Trophoblast cell (in vitro differentiated cells and primary cell): Measurements from ENCODE around the gene DNTTIP2.

Experiments used
- DNase-seq, 2 donors: peaks; one replicate each; pipeline ENCODE4 v3.0.0-alpha.2; 2016
- H2AFZ ChIP-seq: 2 replicates; pipeline ENCODE4 v1.6.1; 2013; ENCODE audit warnings: low read length, moderate library complexity, mild to moderate bottlenecking; ENCODE audit not compliant: insufficient read depth, poor library complexity
- H2AK5ac ChIP-seq: 2 replicates; pipeline ENCODE4 v1.6.1; 2013; ENCODE audit warnings: mild to moderate bottlenecking, low read length
- H2BK120ac ChIP-seq: 2 replicates; pipeline ENCODE4 v1.6.1; 2013; ENCODE audit warnings: low read length, mild to moderate bottlenecking, moderate library complexity; ENCODE audit not compliant: insufficient read depth, poor library complexity
- H2BK12ac ChIP-seq: 2 replicates; pipeline ENCODE4 v1.6.1; 2013; ENCODE audit warnings: mild to moderate bottlenecking, low read length, moderate library complexity
- H2BK5ac ChIP-seq: 2 replicates; pipeline ENCODE4 v1.6.1; 2013; ENCODE audit warnings: low read length, low read depth, moderate library complexity, mild to moderate bottlenecking; ENCODE audit not compliant: poor library complexity
- H3K14ac ChIP-seq: 2 replicates; pipeline ENCODE4 v1.6.1; 2013; ENCODE audit warnings: mild to moderate bottlenecking, low read length
- H3K18ac ChIP-seq: 2 replicates; pipeline ENCODE4 v1.6.1; 2013; ENCODE audit warnings: mild to moderate bottlenecking, low read length
- H3K23ac ChIP-seq: 2 replicates; pipeline ENCODE4 v1.6.1; 2013; ENCODE audit warnings: low read length
- H3K27ac ChIP-seq: 2 replicates; pipeline ENCODE4 v1.5.1; 2013; ENCODE audit warnings: low read depth, mild to moderate bottlenecking, inconsistent platforms, low read length, moderate library complexity
- H3K27me3 ChIP-seq: 2 replicates; pipeline ENCODE4 v1.6.1; 2013; ENCODE audit warnings: inconsistent platforms, mild to moderate bottlenecking, low read length, moderate library complexity; ENCODE audit not compliant: insufficient read depth
- H3K36me3 ChIP-seq, 2 experiments: 1 replicate in 1 of 2; 2 replicates in 1 of 2; pipeline ENCODE4 v1.6.1; 2013; ENCODE audit warnings: low read length in 2 of 2, mild to moderate bottlenecking in 2 of 2, moderate library complexity in 1 of 2; ENCODE audit not compliant: insufficient read depth in 2 of 2, control insufficient read depth in 1 of 2
- H3K4ac ChIP-seq: 2 replicates; pipeline ENCODE4 v1.6.1; 2013; ENCODE audit warnings: low read depth, mild to moderate bottlenecking, low read length, moderate library complexity
- H3K4me1 ChIP-seq, 2 experiments: 1 replicate in 1 of 2; 2 replicates in 1 of 2; pipeline ENCODE4 v1.6.1; 2013; ENCODE audit warnings: low read length in 2 of 2, mild to moderate bottlenecking in 2 of 2, moderate library complexity in 1 of 2; ENCODE audit not compliant: insufficient read depth in 2 of 2, control insufficient read depth in 1 of 2
- H3K4me2 ChIP-seq: 2 replicates; pipeline ENCODE4 v1.6.1; 2013; ENCODE audit warnings: inconsistent platforms, mild to moderate bottlenecking, low read length, moderate library complexity
- H3K4me3 ChIP-seq: 2 replicates; pipeline ENCODE4 v1.5.1; 2013; ENCODE audit warnings: mild to moderate bottlenecking, low read depth, low read length, inconsistent platforms
- H3K79me1 ChIP-seq: one replicate; pipeline ENCODE4 v1.6.1; 2013; ENCODE audit warnings: low read length
- H3K79me2 ChIP-seq: 2 replicates; pipeline ENCODE4 v1.6.1; 2013; ENCODE audit warnings: low read length, mild to moderate bottlenecking; ENCODE audit not compliant: control insufficient read depth, insufficient read depth, poor library complexity
- H3K9ac ChIP-seq: 2 replicates; pipeline ENCODE4 v1.6.1; 2013; ENCODE audit warnings: mild to moderate bottlenecking, low read length
- H3K9me3 ChIP-seq: 2 replicates; pipeline ENCODE4 v1.6.1; 2013; ENCODE audit warnings: low read depth, mild to moderate bottlenecking, control low read depth, inconsistent platforms, low read length; ENCODE audit not compliant: insufficient read depth
- H4K12ac ChIP-seq: 2 replicates; pipeline ENCODE4 v1.6.1; 2013; ENCODE audit warnings: low read depth, mild to moderate bottlenecking, low read length, moderate library complexity
- H4K8ac ChIP-seq: 2 replicates; pipeline ENCODE4 v1.6.1; 2013; ENCODE audit warnings: low read depth, mild to moderate bottlenecking, low read length, moderate library complexity
- H4K91ac ChIP-seq: one replicate; pipeline ENCODE4 v1.6.1; 2013; ENCODE audit warnings: low read depth, mild to moderate bottlenecking, low read length, moderate library complexity
- WGBS: extraction: QIAGEN DNeasy Blood & Tissue Kit; methylation state at CpG from one replicate; pipeline ENCODE4 v1.1.7; 2013; ENCODE audit warnings: missing lambda C conversion rate; ENCODE audit not compliant: insufficient read length, insufficient coverage; ENCODE audit errors: extremely low coverage; 5-methylcytosine and 5-hydroxymethylcytosine counted together

Gene DNTTIP2

GRCh38 chr1:93882269-93882668 lies 3.3 kb upstream of the DNTTIP2 start:
- Histone ChIP-seq H3K79me1 (peaks cover 5% of the 10 kb centered on the region), H2AK5ac (no peak overlapping the region), H3K23ac (no peak overlapping the region)

GRCh38 chr1:93880731-93881130 lies 1.7 kb upstream of the DNTTIP2 start:
- no peak overlapping the region for H3K27ac ChIP-seq
- no peak overlapping the region for H2AFZ ChIP-seq
- H4K8ac ChIP-seq: no peak overlapping the region
- peaks cover 8% of the 10 kb centered on the region for H3K79me2 ChIP-seq
- H3K18ac ChIP-seq: no peak overlapping the region
- no peak overlapping the region for H3K14ac ChIP-seq
- H4K12ac ChIP-seq: no peak overlapping the region
- no CpG with 5 or more reads among the region's 2 CpGs for WGBS
- H3K79me1 ChIP-seq: peaks cover 5% of the 10 kb centered on the region
- no peak overlapping the region for H2BK5ac ChIP-seq
- H3K27me3 ChIP-seq: no peaks in the 10 kb centered on the region
- H3K36me3 ChIP-seq: peaks cover 4 to 10% of the 10 kb centered on the region in 2 experiments
- H3K4me1 ChIP-seq: peaks cover 3% of the 10 kb centered on the region in 2 experiments
- H3K4me2 ChIP-seq: no peak overlapping the region
- no peak overlapping the region for H3K23ac ChIP-seq
- H3K9ac ChIP-seq: no peak overlapping the region
- H3K4ac ChIP-seq: no peak overlapping the region
- no peaks in the 10 kb centered on the region for H3K9me3 ChIP-seq
- no peak overlapping the region for H3K4me3 ChIP-seq
- DNase-seq: no peak
- H4K91ac ChIP-seq: no peak overlapping the region
- no peak overlapping the region for H2BK12ac ChIP-seq
- H2BK120ac ChIP-seq: no peak overlapping the region
- H2AK5ac ChIP-seq: no peak overlapping the region

More at GRCh38 chr1:93882269-93882668, 3.3 kb upstream of the DNTTIP2 start:
- Histone ChIP-seq H3K4ac (no peak overlapping the region), H3K9ac (no peak overlapping the region), H3K36me3 (peaks cover 4 to 6% of the 10 kb centered on the region in 2 experiments), H3K14ac (no peak overlapping the region), H3K18ac (no peak overlapping the region), H3K4me3 (no peak overlapping the region), H3K27me3 (no peaks in the 10 kb centered on the region), H3K4me1 (peaks cover 3% of the 10 kb centered on the region in 2 experiments), H2BK5ac (no peak overlapping the region), H4K91ac (no peak overlapping the region), H3K27ac (no peak overlapping the region), H2BK12ac (no peak overlapping the region), H4K8ac (no peak overlapping the region), H3K9me3 (no peaks in the 10 kb centered on the region), H2BK120ac (no peak overlapping the region), H2AFZ (no peak overlapping the region), H3K79me2 (peaks cover 8% of the 10 kb centered on the region), H4K12ac (no peak overlapping the region), H3K4me2 (no peak overlapping the region)
- no peak for DNase-seq
- WGBS: no CpG with 5 or more reads among the region's 4 CpGs

- peak overlapping the region; percentile 1 for H2BK5ac ChIP-seq
Measured at GRCh38 chr1:93878501-93878888, 511 bp downstream of the DNTTIP2 start.

GRCh38 chr1:93877529-93877928 lies 1.5 kb downstream of the DNTTIP2 start:
- H3K79me2 ChIP-seq: peaks cover 8% of the 10 kb centered on the region
- no peak overlapping the region for H2AFZ ChIP-seq
- H3K27me3 ChIP-seq: no peaks in the 10 kb centered on the region
- no peak overlapping the region for H3K23ac ChIP-seq
- H4K12ac ChIP-seq: no peak overlapping the region
- no peak overlapping the region for H3K9ac ChIP-seq
- H3K4me2 ChIP-seq: no peak overlapping the region
- H3K4me1 ChIP-seq: peaks cover 3% of the 10 kb centered on the region in 2 experiments
- H3K9me3 ChIP-seq: no peaks in the 10 kb centered on the region
- WGBS: no CpG with 5 or more reads among the region's 4 CpGs
- H3K27ac ChIP-seq: no peak overlapping the region
- no peak overlapping the region for H4K91ac ChIP-seq
- H3K79me1 ChIP-seq: peaks cover 5% of the 10 kb centered on the region
- H4K8ac ChIP-seq: no peak overlapping the region
- peaks cover 5 to 18% of the 10 kb centered on the region in 2 experiments for H3K36me3 ChIP-seq
- no peak overlapping the region for H3K14ac ChIP-seq
- no peak overlapping the region for H2AK5ac ChIP-seq
- peak overlapping the region; percentile 78 for H3K4ac ChIP-seq
- no peak for DNase-seq
- no peak overlapping the region for H2BK120ac ChIP-seq
- no peak overlapping the region for H2BK5ac ChIP-seq
- H3K4me3 ChIP-seq: no peak overlapping the region
- no peak overlapping the region for H2BK12ac ChIP-seq
- no peak overlapping the region for H3K18ac ChIP-seq

More at GRCh38 chr1:93878501-93878888, 511 bp downstream of the DNTTIP2 start:
- H3K79me1 ChIP-seq: peaks cover 5% of the 10 kb centered on the region
- peak overlapping the region; percentile 43 for H3K18ac ChIP-seq
- H2BK12ac ChIP-seq: no peak overlapping the region
- H3K79me2 ChIP-seq: peaks cover 8% of the 10 kb centered on the region
- H3K4me1 ChIP-seq: peaks cover 3% of the 10 kb centered on the region in 2 experiments
- H3K14ac ChIP-seq: peak overlapping the region; percentile 49
- H3K36me3 ChIP-seq: peaks cover 3 to 16% of the 10 kb centered on the region in 2 experiments
- H2AK5ac ChIP-seq: peak overlapping the region; percentile 26
- peak overlapping the region; percentile 19 for H4K91ac ChIP-seq
- H4K12ac ChIP-seq: peak overlapping the region; percentile 33
- no peaks in the 10 kb centered on the region for H3K9me3 ChIP-seq
- no peaks in the 10 kb centered on the region for H3K27me3 ChIP-seq
- H3K4me2 ChIP-seq: peak overlapping the region; percentile 86
- H3K23ac ChIP-seq: no peak overlapping the region
- DNase-seq: peak; percentile 77
- peak overlapping the region; percentile 80 for H4K8ac ChIP-seq
- no peak overlapping the region for H3K27ac ChIP-seq
- H2BK120ac ChIP-seq: no peak overlapping the region
- peak overlapping the region; percentile 98 for H3K4me3 ChIP-seq
- WGBS: no CpG with 5 or more reads among the region's 20 CpGs
- H3K9ac ChIP-seq: peak overlapping the region; percentile 94
- peak overlapping the region; percentile 95 for H3K4ac ChIP-seq
- H2AFZ ChIP-seq: peak overlapping the region; percentile 27
